Lower leg skin (tissue), 3 donors: ENCODE measurements around the gene CDRT15L2.
"Not testable (repeated sequence)": the region's sequence is repeated elsewhere in the genome, so short reads cannot be mapped to it uniquely, and the experiment has no call there.

Experiments used
- CTCF ChIP-seq, 3 donors: fragments of 450-650 bp; IDR thresholded peaks; one replicate each; pipeline ENCODE4 v1.5.1; 2016; ENCODE audit warnings: antibody characterized with exemption in 3 of 3, mild to moderate bottlenecking in 3 of 3, moderate library complexity in 2 of 3
- POLR2A ChIP-seq, 2 donors: fragments of 450-650 bp; IDR thresholded peaks; one replicate each; pipeline ENCODE4 v1.6.1; 2016 to 2017; ENCODE audit warnings: antibody characterized with exemption in 2 of 2, mild to moderate bottlenecking in 1 of 2, moderate library complexity in 1 of 2

GRCh38 chr17:20565245-20565644, 14.3 kb upstream of the CDRT15L2 start:
- TF ChIP-seq CTCF, POLR2A (IDR thresholded peaks at IDR 0.05): not testable (repeated sequence)
